Stomach (tissue), 4 donors: Measurements from ENCODE around the gene ZNF492.

Source experiments
- EP300 ChIP-seq: sonication (generic); formaldehyde crosslinking; IDR thresholded peaks from one replicate; pipeline ENCODE4 v1.6.1; 2017; ENCODE audit warnings: antibody characterized with exemption
- POLR2A ChIP-seq, 4 donors: fragments of 450-650 bp; IDR thresholded peaks; one replicate each; pipeline ENCODE4 v1.6.1; 2016; ENCODE audit warnings: antibody characterized with exemption in 4 of 4, control low read depth in 2 of 4, mild to moderate bottlenecking in 1 of 4, moderate library complexity in 1 of 4
- TF ChIP-seq, protein P1 (sequence below), 7 experiments: fragments of 450-650 bp in 4 of 7; fragments of 200-600 bp in 3 of 7; sonication (generic) in 3 of 7; IDR thresholded peaks; one replicate each; pipeline ENCODE4 v1.5.1; 2016 to 2019; ENCODE audit warnings: antibody characterized with exemption in 7 of 7, control low read depth in 2 of 7, mild to moderate bottlenecking in 1 of 7

DNA sequence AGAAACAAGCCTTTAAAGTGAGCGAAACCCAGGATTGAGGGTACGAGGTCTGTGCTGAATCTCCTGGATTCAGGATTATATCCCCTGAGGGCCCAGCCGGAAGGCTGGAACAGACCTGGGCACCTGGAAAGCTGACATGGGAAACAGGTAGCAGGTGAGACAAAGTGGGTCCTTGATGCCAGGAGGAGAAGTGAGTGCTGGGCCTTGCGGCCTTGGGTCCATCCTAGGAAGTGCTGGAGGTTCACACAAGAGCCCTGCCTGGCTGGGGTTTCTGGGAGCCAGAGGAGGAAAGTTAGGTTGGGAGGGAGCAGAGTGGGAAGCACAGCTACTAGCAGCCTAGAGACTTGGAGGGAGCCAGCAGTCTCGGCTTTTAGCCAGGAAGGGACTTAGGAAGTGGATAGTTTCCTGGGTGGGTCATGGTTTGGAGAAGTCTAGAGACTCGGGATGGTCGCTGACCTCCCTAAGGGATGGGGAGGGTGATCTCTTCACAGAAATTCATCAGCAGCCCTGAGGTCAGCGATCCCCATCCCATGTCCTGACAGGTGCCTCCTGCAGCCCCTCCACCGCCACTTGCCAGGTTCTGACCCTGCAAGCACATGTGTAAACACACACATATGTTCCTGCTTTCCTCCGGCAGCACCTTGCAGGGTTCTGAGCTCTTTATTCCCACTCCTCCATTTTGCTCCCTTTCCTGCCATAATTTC lies 29.4 kb upstream of the ZNF492 start:
- TF ChIP-seq, protein P1, sequence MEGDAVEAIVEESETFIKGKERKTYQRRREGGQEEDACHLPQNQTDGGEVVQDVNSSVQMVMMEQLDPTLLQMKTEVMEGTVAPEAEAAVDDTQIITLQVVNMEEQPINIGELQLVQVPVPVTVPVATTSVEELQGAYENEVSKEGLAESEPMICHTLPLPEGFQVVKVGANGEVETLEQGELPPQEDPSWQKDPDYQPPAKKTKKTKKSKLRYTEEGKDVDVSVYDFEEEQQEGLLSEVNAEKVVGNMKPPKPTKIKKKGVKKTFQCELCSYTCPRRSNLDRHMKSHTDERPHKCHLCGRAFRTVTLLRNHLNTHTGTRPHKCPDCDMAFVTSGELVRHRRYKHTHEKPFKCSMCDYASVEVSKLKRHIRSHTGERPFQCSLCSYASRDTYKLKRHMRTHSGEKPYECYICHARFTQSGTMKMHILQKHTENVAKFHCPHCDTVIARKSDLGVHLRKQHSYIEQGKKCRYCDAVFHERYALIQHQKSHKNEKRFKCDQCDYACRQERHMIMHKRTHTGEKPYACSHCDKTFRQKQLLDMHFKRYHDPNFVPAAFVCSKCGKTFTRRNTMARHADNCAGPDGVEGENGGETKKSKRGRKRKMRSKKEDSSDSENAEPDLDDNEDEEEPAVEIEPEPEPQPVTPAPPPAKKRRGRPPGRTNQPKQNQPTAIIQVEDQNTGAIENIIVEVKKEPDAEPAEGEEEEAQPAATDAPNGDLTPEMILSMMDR (IDR thresholded peaks at IDR 0.05) = no peak
- TF ChIP-seq EP300 (no peak), POLR2A (IDR thresholded peaks at IDR 0.05) (no peak)
